Stimulated activated CD4-positive, alpha-beta T cell treated with anti-CD3 and anti-CD28 coated beads, Interleukin-2, amount 100 ng/mL, for 4 hours (primary cell): Measurements from ENCODE around the gene HSDL1.

Experiments used
- DNase-seq: peaks from one replicate; pipeline ENCODE4 v3.0.0-alpha.2; 2020; ENCODE audit warnings: low read depth

Gene HSDL1

DNA sequence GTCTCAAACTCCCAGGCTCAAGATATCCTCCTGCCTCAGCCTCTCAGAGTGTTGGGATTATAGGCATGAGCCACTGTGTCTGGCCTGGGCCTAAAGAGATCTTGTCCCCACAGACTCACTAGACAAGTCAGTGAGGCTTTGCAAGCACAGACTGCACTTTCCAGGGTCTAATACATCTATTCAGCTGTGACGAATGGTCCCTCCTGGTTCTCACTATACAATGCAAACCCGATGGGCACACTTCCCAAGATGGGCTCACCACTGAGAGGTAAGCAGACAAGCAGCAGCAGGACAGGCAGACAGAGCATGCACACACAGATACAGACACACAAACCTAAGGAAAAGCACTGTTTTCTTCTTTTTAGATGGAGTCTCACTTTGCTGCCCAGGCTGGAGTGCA, 37.1 kb downstream of the HSDL1 start:
- DNase-seq, result no peak

DNA sequence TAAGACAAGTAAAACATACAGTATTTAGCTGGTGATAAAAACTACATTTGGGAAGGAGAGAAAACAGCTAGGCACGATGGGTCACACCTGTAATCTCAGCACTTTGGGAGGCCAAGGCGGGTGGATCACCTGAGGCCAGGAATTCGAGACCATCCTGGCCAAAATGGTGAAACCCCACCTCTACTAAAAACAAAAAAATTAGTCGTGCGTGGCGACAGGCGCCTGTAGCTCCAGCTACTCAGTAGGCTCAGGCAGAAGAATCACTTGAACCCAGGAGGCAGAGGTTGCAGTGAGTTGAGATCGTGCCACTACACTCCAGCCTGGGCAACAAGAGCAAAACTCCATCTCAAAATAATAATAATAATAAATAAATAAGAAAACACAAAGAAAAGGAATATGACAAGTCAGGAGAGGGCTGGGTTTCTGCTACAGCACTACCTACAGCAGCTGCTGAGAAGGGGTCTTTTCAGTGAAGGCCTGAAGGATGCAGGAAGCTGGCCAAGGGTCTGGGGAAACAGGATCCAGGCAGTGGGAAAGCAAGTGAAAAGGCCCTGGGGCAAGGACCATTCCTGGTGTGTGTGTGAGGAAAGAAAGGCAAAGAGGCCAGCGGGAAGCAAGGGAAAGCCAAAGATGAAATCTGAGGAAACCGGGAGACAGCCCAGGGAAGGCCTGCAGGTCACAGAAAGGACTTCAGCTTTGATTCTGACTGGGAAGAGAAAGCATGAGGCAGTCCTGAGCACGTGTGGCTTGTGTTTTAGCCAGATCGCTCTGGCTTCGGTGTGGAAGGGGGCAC, 38.8 kb downstream of the HSDL1 start:
- no peak for DNase-seq

DNA sequence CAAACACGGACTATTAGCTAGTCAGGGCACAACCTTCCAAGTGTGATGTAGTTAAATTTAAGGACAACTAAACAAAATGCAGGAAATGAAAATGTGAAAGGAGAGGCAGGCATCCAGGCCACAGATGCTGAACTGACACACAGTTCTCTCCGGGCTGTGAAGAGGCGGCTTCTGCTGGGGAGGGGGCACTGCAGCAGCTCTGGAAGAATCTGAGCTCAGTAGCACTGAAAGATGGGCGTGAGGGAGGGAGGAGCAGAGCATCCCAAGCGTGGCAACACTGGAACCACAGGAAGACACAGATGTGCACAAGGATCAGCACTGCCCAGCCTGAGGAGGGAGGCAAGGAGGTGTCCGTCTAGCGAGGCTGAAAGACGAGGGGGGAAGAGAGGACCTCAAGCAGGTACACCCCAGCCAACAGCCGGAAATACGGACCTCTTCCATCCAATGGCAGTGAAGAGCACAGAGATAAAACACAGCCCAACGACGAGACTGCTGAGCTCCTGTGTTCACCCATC, 39.6 kb downstream of the HSDL1 start:
- DNase-seq, result no peak

DNA sequence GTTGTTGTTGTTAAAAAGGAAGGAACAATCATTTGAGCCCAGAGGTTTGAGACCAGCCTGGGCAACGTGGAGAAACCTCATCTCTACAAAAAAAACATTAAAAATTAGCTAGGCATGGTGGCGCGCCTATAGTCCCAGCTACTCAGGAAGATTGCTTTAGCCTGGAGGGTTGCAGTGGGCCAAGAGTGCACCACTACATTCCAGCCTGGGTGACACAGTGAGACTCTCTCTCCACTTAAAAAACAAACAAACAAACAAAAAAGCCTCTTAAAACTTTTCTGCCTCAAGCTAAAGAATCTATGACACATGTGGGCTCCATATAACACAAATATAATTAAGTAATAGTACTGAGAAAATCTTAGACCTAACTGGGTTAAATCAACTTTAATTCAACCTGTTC, 40.7 kb downstream of the HSDL1 start:
- DNase-seq, result no peak

DNA sequence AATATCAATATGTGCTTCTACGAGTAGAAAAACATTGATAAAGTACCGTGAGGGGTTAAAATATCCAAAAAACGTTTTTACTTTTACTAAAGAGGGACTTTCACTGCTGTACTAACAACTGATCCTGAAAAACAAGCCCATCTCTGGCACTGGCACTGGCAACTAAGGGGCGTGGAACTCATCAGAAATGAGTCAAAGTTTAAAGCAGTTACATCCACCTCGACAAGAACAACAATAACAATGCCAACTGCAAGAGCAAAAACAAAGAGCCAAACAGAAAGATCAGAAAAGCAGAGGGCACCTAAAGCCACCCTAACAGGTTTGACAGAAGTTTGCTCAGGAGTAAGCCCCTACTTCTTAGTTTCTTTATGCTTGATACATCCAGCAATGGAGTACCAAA, 41.3 kb downstream of the HSDL1 start:
- no peak for DNase-seq

DNA sequence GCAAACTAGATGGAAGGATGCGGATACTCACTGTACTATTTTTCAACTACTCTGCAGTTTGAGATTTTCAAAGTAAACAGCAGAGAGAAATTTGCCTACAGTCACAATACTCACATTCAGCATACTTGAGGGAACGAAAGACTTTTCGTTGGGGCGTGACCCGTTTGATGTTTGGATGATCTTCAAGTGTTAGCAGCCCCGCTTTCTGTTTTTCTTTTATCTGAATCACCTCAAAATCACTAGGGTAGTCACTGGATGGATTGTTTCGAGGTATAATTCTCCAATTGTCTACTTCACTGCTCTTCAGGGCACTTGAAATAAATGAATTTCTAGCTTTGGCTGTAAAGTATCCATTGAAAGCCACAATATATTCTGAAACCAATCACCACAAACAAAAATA, 46.0 kb downstream of the HSDL1 start:
- no peak for DNase-seq

DNA sequence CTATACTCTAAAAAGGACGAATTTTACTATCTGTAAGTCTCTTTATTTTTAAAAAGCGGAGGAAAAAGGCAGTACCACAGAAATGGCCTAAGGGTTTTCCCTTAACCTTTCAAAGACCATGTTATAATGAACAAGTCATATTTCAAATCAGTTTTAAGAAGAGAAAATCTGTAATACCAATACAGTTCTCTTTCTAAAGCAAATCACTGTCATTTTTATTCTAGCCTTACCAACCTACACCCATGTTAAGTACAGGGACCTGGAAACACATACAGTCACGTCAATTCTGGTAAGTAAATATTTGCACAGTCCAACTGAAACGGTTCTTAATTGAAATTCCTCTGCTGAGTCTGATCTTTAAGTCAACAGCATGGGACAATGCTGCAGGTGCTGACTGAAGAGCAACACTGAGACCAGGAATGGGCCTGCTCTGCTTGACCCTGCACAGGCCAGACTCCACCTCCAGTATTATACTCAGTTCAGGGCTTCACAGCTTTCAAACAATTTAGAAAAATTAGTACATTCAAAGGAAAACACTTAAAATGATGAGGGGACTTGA, 48.5 kb downstream of the HSDL1 start:
- DNase-seq, result no peak

DNA sequence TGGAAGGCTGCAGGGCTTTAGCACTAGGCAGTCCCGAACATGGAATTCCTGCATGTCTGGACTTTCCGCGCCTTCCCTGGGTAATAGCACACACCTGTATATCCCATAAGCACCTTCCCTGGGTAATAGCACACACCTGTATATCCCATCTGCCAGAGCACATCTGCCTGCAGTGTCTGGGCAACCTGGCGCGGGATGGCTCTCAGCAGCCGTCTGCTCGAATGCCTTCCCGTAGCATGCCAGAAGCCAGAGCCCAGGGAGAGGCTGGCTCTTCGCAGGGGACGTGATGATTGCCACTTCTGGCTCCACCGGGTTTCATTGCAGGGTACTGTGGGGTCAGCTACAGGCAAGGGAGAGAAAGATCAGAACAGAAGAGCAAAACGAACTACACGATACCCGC, 49.5 kb downstream of the HSDL1 start:
- no peak for DNase-seq

DNA sequence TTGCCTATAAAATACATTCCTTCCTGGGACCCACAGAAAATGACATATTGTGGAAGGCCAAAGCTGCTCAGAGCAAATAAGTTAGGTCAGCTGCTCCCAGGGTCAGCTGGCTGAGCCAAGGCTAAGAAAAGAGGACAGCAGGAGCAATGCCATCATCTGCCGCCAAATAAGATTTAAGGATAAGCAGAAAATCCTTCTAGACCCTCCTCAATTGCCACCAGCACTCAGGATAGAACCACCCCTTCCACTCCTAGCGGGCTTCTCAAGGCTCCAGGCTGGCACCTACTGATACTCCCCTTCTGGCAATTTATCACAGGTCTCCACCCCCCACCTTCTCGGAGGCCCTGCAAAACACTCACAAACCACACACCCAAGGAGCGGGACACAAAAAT, 51.1 kb downstream of the HSDL1 start:
- no peak for DNase-seq

DNA sequence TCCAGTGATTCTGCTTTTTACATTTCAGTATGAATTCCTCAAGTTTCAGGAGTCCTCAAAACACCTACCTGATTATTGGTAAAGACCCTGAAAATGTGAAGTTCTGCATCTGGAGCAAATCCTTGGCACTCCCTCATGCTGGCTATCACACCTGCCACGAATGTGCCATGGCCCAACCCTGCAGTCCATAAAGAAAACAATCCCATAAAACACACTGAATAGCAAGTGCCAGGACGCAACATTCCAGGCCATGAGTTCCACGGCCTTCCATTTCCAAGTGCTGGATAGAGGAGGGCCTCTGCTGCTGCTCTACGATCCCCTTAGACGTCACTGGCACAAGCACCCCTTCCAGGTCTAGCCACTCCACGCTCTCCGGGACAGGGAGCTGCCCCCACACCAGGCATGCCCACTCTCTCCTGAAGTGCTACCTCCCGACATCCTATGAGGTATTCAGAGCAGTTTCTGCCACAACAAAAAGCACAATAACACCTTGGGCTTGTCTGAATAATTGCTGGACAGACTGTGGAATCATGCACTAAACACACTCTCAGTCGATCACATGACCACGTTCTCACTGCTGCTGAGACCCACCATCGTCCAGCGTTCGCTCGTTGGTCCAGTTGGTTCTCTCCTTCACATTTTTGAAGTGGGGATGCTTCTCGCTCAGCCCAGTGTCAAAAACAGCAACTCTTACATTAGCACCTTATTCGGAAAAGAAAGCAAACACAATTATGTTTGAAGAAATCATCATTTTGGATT, 51.7 kb downstream of the HSDL1 start:
- DNase-seq, result no peak

DNA sequence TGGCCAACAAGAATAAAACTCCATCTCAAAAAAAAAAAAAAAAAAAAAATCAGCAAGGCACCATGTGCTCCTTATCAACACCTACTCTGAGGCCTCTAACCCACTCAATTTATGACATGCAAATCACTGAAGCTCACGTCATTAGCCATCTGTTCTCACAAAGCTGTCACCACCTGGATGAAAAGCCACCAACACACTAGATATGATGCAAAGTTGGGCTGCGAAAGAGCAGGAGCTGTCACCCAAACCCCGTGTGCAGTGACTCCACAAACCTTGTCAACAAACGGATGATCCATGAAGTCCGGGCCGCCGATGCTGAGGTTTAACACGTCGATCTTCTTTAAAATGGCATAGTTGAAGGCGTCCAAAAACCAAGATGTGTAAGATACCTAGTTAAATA, 53.5 kb downstream of the HSDL1 start:
- DNase-seq, result no peak

DNA sequence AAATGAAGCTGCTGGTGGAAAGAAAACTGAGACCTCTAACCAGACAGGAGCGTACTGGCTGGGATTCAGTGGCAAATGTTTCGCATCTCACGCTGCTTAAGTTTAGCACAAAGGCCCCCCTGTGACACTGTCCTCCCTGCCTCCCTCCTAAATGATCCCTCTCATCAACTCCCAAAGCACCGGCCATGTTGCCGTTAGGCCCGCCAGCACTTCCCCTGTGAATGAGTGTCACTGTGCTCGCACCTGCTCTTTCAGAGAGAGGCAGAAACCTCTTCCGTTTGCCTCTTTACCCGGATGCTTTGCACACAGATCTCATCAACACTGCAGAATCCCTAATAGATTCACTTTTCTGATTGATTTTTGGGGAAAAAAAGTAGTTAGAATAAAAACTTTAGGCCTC, 54.8 kb downstream of the HSDL1 start:
- DNase-seq, result no peak

DNA sequence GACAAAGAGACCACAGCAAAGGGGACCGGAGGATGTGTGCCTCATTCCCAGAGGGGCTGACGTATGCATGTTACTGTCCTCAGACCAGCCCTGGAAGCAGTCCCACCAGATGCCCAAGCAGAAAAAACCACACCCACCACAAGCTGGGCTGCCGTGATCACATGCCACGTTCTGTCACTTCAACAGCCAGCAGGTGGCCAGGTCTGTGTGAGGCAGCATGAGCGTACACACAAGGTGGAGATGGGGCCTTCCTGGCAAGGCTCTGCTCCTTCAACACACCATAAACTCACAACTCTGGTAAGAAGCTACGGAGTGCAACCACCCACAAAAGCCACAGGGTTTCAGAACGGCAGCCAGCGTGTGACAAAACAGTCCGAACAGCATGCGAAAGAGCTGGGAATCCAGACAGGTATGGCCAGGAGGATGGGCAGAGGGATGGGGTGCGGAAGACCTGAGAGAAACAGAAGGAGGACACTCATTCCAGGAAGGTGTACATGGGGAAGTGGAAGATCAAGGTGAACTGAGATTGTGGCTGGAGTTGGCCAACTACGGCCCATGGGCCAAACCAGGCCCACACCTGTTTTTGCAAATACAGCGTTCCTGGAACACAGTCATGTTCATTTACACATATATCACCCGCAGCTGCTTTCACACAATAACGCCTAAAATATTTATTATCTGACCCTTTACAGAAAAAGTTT, 56.1 kb downstream of the HSDL1 start:
- peak; percentile 17 for DNase-seq

DNA sequence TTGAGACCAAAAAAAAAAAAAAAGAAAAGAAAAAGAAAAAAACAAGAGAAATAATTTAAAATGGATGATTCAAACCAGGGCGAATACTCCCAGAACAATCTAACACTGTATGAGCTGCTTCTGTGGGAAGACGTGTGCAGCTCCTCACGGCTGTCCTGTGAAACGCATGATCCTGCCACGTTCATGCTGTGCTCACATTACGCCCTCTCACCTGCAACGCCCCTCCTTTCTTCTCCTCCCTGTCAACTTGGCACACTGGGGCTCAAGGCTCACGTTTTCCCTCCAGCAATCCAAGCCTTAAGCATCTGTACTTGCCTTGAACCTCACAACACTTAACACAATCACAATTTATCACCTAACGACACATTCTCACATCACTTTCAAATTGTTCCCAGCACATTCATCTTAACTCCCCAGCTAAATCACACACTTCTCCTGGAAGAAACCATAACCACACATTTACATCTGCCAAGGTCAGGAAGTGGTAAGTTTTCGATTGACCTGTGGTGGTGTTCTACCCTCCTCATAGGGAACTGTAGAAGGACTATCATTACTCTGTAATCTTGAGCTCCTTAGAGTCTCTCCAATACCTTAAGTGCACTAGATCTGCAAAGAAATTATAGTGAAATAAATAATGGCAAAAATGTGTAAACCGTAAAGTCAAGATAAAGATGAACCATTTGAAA, 57.4 kb downstream of the HSDL1 start:
- no peak for DNase-seq

DNA sequence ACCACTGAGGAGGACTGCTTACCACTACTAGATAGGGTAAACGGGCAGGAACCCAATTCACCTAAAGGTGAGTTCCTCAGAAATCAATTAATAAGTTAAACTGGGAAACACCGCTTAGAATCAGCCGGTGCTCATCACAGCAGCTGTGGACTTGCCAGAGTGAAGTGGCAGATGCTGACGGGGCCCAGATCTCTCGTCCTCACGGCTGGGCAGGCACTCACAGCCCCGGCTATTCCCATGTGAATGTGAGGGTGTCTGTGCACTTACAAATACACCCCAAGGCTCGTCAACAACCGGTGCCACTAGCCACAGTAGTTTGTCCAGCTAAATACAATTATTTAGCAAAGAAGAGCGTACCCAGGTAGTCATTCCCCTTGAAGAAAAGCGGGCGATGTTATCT, 58.0 kb downstream of the HSDL1 start:
- DNase-seq, result no peak

DNA sequence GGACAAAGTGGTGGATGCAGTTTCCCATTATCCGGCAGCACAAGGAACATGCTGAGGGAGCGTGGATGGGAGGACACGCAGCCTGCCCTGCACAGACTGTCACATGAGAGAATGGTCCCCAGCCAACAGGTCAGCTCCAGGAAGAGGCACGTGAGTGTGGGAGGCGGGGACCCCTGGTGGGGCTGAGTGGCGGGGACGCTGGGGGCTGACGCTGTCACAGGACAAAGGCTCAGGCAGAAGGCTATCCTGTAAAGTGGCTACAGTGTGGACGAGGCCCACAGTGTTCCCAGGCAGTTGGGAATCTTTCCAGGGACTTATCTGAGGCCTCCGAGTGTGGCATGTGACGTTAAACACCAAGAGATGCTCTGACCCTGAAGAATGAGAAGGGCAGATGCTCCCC, 58.6 kb downstream of the HSDL1 start:
- no peak for DNase-seq

DNA sequence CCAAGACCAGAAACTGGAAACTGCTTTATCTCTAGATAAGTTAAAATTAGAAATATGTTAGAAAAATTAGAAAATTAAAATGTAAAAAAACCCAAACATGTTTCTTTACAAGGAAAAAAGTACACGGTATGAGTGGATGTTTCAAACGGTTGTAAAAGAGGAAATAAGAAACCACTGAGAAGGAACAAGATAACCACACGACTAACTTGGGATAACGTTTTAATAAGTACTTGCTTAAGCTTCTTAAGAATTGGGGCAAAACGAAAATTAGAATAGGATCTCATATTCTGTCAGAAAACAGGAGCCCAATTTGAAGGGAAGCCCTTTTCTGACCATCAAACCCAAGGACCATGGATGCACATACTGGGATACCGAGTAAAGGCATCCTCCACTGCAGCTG, 59.2 kb downstream of the HSDL1 start:
- DNase-seq, result no peak

DNA sequence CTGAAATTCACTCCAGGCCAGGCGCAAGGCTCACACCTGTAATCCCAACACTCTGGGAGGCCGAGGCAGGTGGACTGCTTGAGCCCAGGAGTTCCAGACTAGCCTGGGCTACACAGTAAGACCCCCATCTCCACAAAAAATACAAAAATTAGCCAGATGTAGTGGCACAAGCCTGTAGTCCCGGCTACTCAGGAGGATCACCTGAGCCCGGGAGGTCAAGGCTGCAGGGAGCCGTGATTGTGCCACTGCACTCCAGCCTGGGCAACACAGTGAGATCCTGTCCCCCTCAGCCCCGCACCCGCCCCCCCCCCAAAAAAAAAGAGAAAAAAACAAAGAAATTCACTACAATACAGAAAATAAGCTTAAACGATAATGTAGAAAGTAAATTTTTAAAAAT, 59.7 kb downstream of the HSDL1 start:
- DNase-seq, result no peak

DNA sequence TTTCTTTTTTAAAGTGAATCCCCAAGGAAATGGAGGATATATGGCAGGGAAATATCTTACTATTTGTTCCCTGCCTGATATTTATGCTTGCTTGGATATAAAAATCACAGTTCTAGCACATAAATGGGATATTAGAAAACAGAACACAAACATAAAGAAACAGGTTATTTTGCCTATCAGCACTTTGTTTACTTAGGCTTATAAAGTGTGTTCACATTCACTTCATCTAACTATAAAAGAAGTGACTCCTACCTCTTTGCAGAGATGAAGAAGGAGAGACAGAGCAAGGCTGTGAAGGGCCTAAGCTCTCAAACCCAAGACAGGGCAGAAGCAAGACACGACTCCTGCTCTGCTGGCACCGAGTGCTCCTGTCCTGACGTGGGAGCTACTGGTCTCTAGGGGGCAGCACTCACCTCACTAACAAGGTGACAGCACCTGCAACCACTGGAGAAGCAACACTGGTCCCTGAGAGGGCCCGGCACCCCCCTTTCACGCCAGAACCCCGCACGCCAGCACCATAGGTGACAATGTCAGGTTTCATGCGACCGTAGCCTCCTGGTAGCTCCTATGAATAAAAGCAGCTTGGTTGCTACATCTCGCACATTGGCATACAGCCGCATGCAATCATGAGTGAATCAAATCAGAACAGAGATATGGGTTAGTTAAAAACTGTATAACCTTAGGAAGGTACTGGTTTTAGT, 60.3 kb downstream of the HSDL1 start:
- DNase-seq, result peak; percentile 52

DNA sequence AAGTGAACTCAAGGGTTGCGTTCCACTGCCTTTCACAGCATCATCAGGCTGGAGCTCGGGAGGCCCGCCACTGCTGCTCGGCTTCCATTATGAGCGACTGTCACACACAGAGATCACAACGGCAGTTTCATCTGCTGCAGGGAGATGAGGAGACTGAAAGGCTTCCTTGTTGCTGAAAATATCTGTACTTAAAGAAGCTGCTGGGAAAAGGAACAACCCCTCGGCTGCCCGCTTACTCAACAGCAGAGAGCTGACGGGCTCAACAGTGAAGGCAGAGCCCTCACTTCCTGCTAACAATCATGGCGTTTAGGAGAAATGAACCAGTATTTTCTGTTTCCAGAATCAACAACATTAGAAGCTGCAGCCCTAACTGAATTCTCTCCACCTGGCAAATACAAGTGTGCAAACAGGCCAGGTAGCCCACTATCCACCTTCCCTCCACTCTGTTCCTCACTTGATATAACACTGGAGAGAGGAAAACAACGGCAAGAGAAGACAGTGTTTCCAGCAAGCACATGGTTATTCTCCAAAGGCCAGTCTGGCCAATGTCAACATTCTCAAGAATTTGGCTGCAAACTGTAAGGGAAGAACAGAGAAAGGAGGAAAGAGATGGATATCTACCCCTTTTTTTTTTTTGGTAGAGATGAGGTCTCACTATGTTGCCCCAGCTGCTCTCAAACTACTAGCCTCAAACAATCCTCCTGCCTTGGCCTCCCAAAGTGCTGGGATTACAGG, 62.0 kb downstream of the HSDL1 start:
- no peak for DNase-seq

DNA sequence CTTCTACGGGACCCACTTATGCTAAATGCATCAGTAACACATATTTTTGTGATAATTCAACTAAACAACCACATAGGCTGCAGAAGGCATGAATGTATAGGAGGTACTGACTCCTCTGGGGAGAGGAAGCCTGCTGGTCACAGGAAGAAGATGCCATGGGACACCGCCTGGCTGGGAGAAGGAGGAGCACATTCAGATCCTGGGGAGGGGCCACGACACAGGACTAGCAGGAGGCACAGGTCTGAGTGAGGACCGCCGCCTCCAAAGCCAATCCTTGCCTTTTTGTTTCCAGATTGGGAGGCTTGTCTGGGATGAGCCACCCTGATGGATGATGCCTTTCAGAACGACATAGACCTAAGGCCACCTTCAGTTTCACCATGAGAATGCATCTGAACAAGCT, 62.9 kb downstream of the HSDL1 start:
- no peak for DNase-seq
